ENCODE measurements around the gene IL5RA. TPM values are rescaled to one million over a fixed set of nuclear protein-coding genes. Genes with fewer than 3 reads are reported as not detected.

IL5RA gene
- total RNA-seq, 1 experiment from 2014 or later, result not detected

GRCh38 chr3:3129579-3129978 lies 19.4 kb upstream of the IL5RA start:
- ATAC-seq, result no peak
- Histone ChIP-seq H3K9me3 (ENCODE audit: control insufficient read depth, insufficient read depth, low read depth, low read length) (no peaks in the 10 kb centered on the region), H3K4me3 (ENCODE audit: low read depth in 2 of 2, low read length in 2 of 2) (no peak overlapping the region), H3K27me3 (ENCODE audit: control insufficient read depth, insufficient read depth, low read length) (no peaks in the 10 kb centered on the region), H3K4me1 (ENCODE audit: control insufficient read depth, insufficient read depth, low read length) (no peaks in the 10 kb centered on the region), H3K27ac (ENCODE audit: low read length) (no peak overlapping the region), H3K36me3 (ENCODE audit: control insufficient read depth, insufficient read depth, low read length) (peaks cover 14% of the 10 kb centered on the region)
- ChIA-PET CTCF (no interaction called here), POLR2A (no interaction called here)
- TF ChIP-seq SIN3A (IDR thresholded peaks at IDR 0.05; ENCODE audit: borderline replicate concordance, insufficient read depth, low read depth, low read length) (no peak), REST (IDR thresholded peaks at IDR 0.05; ENCODE audit: insufficient read depth in 1 of 2, low read depth in 2 of 2, low read length in 1 of 2) (no peak), CTCF (IDR thresholded peaks at IDR 0.05) (no peak), TCF7L2 (IDR thresholded peaks at IDR 0.05; ENCODE audit: low read depth, low read length) (no peak), POLR2AphosphoS5 (IDR thresholded peaks at IDR 0.05; ENCODE audit: low read depth, low read length) (no peak)
- intact Hi-C loops (cut with micrococcal nuclease; ENCODE audit: unreplicated experiment), result no loop called here
- DNase-seq (ENCODE audit: low read depth, low spot score), result no peak
- in situ Hi-C loops (cut with HindIII; ENCODE audit: low pct_unique_long_range_greater_than_20kb, low sequenced_read_pairs), result no loop called here
- BruUV-seq (replicated peaks), result no TSS peak

- TF ChIP-seq REST (IDR thresholded peaks at IDR 0.05; ENCODE audit: insufficient read depth in 1 of 2, low read depth in 2 of 2, low read length in 1 of 2), result no peak
- no peak for TF ChIP-seq SIN3A (IDR thresholded peaks at IDR 0.05; ENCODE audit: borderline replicate concordance, insufficient read depth, low read depth, low read length)
- no peak for TF ChIP-seq POLR2AphosphoS5 (IDR thresholded peaks at IDR 0.05; ENCODE audit: low read depth, low read length)
- Histone ChIP-seq H3K27ac (ENCODE audit: low read length) (peak overlapping the region; percentile 93), H3K9me3 (ENCODE audit: control insufficient read depth, insufficient read depth, low read depth, low read length) (no peaks in the 10 kb centered on the region), H3K27me3 (ENCODE audit: control insufficient read depth, insufficient read depth, low read length) (no peaks in the 10 kb centered on the region), H3K36me3 (ENCODE audit: control insufficient read depth, insufficient read depth, low read length) (peaks cover 14% of the 10 kb centered on the region), H3K4me3 (ENCODE audit: low read depth in 2 of 2, low read length in 2 of 2) (peak overlapping the region; percentile 85 to 90), H3K4me1 (ENCODE audit: control insufficient read depth, insufficient read depth, low read length) (no peaks in the 10 kb centered on the region)
- DNase-seq (ENCODE audit: low read depth, low spot score), result no peak
- BruUV-seq (replicated peaks), result TSS peak; percentile 83
- ATAC-seq, result no peak
- CTCF ChIA-PET, result no interaction called here
- intact Hi-C loops (cut with micrococcal nuclease; ENCODE audit: unreplicated experiment) (no loop called here), in situ Hi-C loops (cut with HindIII; ENCODE audit: low pct_unique_long_range_greater_than_20kb, low sequenced_read_pairs) (no loop called here)
- POLR2A ChIA-PET, result no interaction called here
Observed at GRCh38 chr3:3127432-3128010, 17.3 kb upstream of the IL5RA start.

Measured in Panc1 (cell line).